ENCODE measurements around the gene POU2F1. TPM values are rescaled to one million over a fixed set of nuclear protein-coding genes. Genes with fewer than 3 reads are reported as not detected.

The POU2F1 gene
- total RNA-seq, 1 experiment from 2014 or later: 29.6 TPM

- peaks cover 14% of the 10 kb centered on the region for H3K4me1 Mint-ChIP-seq (ENCODE audit: low read depth, unreplicated experiment)
- no peaks in the 10 kb centered on the region for H3K36me3 ChIP-seq (ENCODE audit: control insufficient read depth, insufficient read depth, low read length)
- peaks cover 22% of the 10 kb centered on the region for H3K4me1 ChIP-seq
- H3K9me3 Mint-ChIP-seq (ENCODE audit: unreplicated experiment): no peaks in the 10 kb centered on the region
- POLR2A ChIA-PET: no interaction called here
- H3K4me3 Mint-ChIP-seq (ENCODE audit: unreplicated experiment): no peak overlapping the region
- no peak overlapping the region for H3K4me3 ChIP-seq (ENCODE audit: low read depth, low read length)
- CTCF ChIA-PET: no interaction called here
- intact Hi-C loops (cut with micrococcal nuclease; ENCODE audit: unreplicated experiment): no loop called here
- H3K27ac Mint-ChIP-seq (ENCODE audit: unreplicated experiment): no peak overlapping the region
- no TSS peak for BruUV-seq (replicated peaks)
- H3K9me3 ChIP-seq: no peaks in the 10 kb centered on the region
- no peaks in the 10 kb centered on the region for H3K36me3 Mint-ChIP-seq (ENCODE audit: insufficient read depth, unreplicated experiment)
- H3K27me3 ChIP-seq (replicated peaks; ENCODE audit: control insufficient read depth, insufficient read depth, low read length): no peaks in the 10 kb centered on the region
- TF ChIP-seq, protein P1, sequence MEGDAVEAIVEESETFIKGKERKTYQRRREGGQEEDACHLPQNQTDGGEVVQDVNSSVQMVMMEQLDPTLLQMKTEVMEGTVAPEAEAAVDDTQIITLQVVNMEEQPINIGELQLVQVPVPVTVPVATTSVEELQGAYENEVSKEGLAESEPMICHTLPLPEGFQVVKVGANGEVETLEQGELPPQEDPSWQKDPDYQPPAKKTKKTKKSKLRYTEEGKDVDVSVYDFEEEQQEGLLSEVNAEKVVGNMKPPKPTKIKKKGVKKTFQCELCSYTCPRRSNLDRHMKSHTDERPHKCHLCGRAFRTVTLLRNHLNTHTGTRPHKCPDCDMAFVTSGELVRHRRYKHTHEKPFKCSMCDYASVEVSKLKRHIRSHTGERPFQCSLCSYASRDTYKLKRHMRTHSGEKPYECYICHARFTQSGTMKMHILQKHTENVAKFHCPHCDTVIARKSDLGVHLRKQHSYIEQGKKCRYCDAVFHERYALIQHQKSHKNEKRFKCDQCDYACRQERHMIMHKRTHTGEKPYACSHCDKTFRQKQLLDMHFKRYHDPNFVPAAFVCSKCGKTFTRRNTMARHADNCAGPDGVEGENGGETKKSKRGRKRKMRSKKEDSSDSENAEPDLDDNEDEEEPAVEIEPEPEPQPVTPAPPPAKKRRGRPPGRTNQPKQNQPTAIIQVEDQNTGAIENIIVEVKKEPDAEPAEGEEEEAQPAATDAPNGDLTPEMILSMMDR (IDR thresholded peaks at IDR 0.05; ENCODE audit: insufficient read depth in 1 of 2, low read depth in 1 of 2, low read length in 1 of 2, severe bottlenecking in 1 of 2, unreplicated experiment in 1 of 2): no peak
- no peaks in the 10 kb centered on the region for H3K27me3 Mint-ChIP-seq (ENCODE audit: insufficient read depth, unreplicated experiment)
- DNase-seq: no peak
Observed at GRCh38 chr1:167231873-167232450, 11.3 kb downstream of the POU2F1 start.

DNA sequence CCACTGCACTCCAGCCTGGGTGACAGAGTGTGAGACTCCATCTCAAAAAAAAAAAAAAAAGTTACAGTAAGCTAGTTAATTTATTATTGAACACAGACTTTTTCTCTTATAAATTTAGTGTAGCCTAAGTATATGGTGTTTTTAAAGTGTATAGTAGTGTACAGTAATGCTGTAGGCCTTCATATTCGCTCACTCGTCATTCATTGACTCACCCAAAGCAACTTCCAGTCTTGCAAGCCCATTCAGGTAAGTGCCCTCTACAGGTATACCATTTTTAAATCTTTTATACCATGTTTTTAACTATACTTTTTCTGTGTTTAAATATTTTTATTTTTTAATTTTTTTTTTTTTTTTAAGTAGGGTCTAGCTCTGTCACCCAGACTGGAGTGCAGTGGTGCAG lies 12.1 kb downstream of the POU2F1 start:
- ChIA-PET POLR2A (interaction anchor here (0.6 kb wide), 1 partner anchor 12 kb away, joined by 3 read pairs; no protein-coding TSS in a partner anchor), CTCF (no interaction called here)
- Mint-ChIP-seq H3K27me3 (ENCODE audit: insufficient read depth, unreplicated experiment) (no peaks in the 10 kb centered on the region), H3K27ac (ENCODE audit: unreplicated experiment) (no peak overlapping the region), H3K4me3 (ENCODE audit: unreplicated experiment) (no peak overlapping the region), H3K4me1 (ENCODE audit: low read depth, unreplicated experiment) (peaks cover 12% of the 10 kb centered on the region), H3K36me3 (ENCODE audit: insufficient read depth, unreplicated experiment) (no peaks in the 10 kb centered on the region), H3K9me3 (ENCODE audit: unreplicated experiment) (no peaks in the 10 kb centered on the region)
- Histone ChIP-seq H3K4me1 (peaks cover 14% of the 10 kb centered on the region), H3K9me3 (no peaks in the 10 kb centered on the region), H3K4me3 (ENCODE audit: low read depth, low read length) (no peak overlapping the region), H3K27me3 (replicated peaks; ENCODE audit: control insufficient read depth, insufficient read depth, low read length) (no peaks in the 10 kb centered on the region), H3K36me3 (ENCODE audit: control insufficient read depth, insufficient read depth, low read length) (no peaks in the 10 kb centered on the region)
- TF ChIP-seq, protein P1 (IDR thresholded peaks at IDR 0.05; ENCODE audit: insufficient read depth in 1 of 2, low read depth in 1 of 2, low read length in 1 of 2, severe bottlenecking in 1 of 2, unreplicated experiment in 1 of 2): no peak
- no peak for DNase-seq
- intact Hi-C loops (cut with micrococcal nuclease; ENCODE audit: unreplicated experiment): no loop called here
- no TSS peak for BruUV-seq (replicated peaks)

GRCh38 chr1:167233373-167233772 lies 12.7 kb downstream of the POU2F1 start:
- no peaks in the 10 kb centered on the region for H3K27me3 Mint-ChIP-seq (ENCODE audit: insufficient read depth, unreplicated experiment)
- BruUV-seq (replicated peaks): no TSS peak
- no peaks in the 10 kb centered on the region for H3K36me3 ChIP-seq (ENCODE audit: control insufficient read depth, insufficient read depth, low read length)
- H3K4me3 Mint-ChIP-seq (ENCODE audit: unreplicated experiment): no peak overlapping the region
- POLR2A ChIA-PET: interaction anchor here (0.6 kb wide), 1 partner anchor 13 kb away, joined by 3 read pairs; no protein-coding TSS in a partner anchor
- no peaks in the 10 kb centered on the region for H3K9me3 ChIP-seq
- no peak for DNase-seq
- H3K4me3 ChIP-seq (ENCODE audit: low read depth, low read length): no peak overlapping the region
- H3K36me3 Mint-ChIP-seq (ENCODE audit: insufficient read depth, unreplicated experiment): no peaks in the 10 kb centered on the region
- intact Hi-C loops (cut with micrococcal nuclease; ENCODE audit: unreplicated experiment): no loop called here
- peaks cover 9% of the 10 kb centered on the region for H3K4me1 Mint-ChIP-seq (ENCODE audit: low read depth, unreplicated experiment)
- no peak overlapping the region for H3K27ac Mint-ChIP-seq (ENCODE audit: unreplicated experiment)
- H3K4me1 ChIP-seq: peaks cover 10% of the 10 kb centered on the region
- no peaks in the 10 kb centered on the region for H3K9me3 Mint-ChIP-seq (ENCODE audit: unreplicated experiment)
- H3K27me3 ChIP-seq (replicated peaks; ENCODE audit: control insufficient read depth, insufficient read depth, low read length): no peaks in the 10 kb centered on the region
- TF ChIP-seq, protein P1 (IDR thresholded peaks at IDR 0.05; ENCODE audit: insufficient read depth in 1 of 2, low read depth in 1 of 2, low read length in 1 of 2, severe bottlenecking in 1 of 2, unreplicated experiment in 1 of 2): no peak
- CTCF ChIA-PET: no interaction called here

All from Caco-2 (cell line).